ENCODE results near the gene GTPBP6.

GTPBP6 gene

DNA sequence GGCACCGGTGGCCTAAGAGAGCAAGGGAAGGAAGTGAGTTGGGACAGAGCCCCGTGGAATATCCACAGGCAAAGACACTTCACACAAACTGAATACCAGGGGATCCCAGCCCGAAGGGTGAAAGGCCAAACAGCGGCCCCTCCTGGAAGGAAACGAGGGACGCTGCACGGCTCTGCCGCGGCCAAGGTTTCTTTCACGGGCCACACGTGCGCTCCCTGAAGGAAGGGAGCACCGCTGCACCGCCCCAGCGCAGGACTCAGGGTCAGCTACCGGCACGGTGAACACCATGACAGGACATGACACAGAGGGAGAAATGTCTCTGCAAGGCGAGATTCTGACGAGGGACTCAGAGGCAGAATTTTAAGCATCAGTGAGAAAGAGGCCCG is 31.5 kb upstream of the GTPBP6 start:
- TF ChIP-seq, protein P1, sequence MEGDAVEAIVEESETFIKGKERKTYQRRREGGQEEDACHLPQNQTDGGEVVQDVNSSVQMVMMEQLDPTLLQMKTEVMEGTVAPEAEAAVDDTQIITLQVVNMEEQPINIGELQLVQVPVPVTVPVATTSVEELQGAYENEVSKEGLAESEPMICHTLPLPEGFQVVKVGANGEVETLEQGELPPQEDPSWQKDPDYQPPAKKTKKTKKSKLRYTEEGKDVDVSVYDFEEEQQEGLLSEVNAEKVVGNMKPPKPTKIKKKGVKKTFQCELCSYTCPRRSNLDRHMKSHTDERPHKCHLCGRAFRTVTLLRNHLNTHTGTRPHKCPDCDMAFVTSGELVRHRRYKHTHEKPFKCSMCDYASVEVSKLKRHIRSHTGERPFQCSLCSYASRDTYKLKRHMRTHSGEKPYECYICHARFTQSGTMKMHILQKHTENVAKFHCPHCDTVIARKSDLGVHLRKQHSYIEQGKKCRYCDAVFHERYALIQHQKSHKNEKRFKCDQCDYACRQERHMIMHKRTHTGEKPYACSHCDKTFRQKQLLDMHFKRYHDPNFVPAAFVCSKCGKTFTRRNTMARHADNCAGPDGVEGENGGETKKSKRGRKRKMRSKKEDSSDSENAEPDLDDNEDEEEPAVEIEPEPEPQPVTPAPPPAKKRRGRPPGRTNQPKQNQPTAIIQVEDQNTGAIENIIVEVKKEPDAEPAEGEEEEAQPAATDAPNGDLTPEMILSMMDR (IDR thresholded peaks at IDR 0.05; ENCODE audit: low read depth, low read length) = no peak
- H3K4me3 ChIP-seq (ENCODE audit: low read depth, low read length) = no peak overlapping the region

DNA sequence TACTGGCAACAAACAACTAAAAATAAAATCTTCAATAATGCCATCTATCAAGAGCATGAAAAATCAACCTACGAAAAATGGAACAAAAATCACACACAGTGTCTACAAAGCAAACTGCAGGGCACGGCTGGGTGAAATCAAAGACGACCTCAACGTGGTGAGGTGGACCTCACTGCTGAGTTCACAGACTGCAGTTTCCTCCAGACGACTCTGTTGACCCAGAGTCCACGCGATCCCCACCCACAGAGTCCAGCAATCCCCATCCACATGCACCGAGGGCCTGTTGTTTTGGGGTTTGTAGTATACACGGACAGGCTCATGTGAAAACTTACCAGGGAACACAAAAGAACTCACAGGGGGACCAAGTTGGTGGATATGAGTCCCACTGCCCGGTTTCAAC is 31.1 kb upstream of the GTPBP6 start:
- no peak overlapping the region for H3K4me3 ChIP-seq (ENCODE audit: low read depth, low read length)
- TF ChIP-seq, protein P1 (IDR thresholded peaks at IDR 0.05; ENCODE audit: low read depth, low read length) = no peak

DNA sequence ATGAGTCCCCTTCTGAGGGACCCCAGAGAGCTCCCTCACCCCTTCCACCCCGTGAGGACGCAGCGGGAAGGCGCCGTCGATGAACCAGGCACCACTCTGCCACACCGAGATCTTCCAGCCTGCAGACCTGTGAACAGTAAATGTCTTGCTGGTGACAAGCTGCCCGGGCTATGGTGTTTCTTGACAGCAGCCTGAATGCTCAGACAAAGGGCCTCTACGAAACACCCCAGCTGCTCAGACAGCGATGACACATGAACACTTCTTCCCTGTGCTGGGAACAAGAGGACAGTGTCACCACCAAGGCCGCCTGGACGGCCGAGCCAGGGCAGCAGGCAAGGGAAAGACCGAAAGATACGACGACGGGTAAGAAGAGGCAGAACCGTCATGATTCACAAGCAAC is 30.6 kb upstream of the GTPBP6 start:
- TF ChIP-seq, protein P1 (IDR thresholded peaks at IDR 0.05; ENCODE audit: low read depth, low read length) = no peak

DNA sequence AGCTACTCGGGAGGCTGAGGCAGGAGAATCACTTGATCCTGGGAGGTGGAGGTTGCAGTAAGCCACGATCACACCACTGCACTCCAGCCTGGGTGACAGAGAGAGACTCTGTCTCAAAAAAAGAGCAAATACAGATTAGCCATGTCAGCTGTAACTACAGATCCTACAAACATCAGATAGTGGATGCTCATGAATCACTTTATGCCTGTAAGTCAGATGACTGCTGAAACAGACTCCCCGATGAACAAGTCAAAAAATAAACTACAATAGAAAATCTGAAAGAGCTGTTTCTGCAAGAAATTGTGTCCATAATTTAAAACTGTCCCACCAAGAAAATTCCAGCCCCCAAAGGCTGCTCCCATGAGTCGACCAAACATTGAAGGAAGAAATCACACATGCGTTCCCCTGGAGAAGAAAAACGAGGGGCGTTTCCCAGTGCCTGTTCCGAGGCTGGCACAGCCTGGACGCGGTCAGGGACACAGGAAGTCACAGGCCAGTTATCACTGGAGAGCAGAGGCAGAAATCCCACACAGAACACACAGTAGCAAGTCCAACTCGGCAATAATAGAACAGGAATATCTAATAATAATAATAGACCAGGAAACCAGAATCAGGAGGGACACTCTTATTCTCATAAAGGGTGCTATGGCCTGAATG is 30.0 kb upstream of the GTPBP6 start:
- H3K4me3 ChIP-seq (ENCODE audit: low read depth, low read length) = no peak overlapping the region
- TF ChIP-seq, protein P1 (IDR thresholded peaks at IDR 0.05; ENCODE audit: low read depth, low read length) = no peak

More for the DNA sequence above, 30.6 kb upstream of the GTPBP6 start:
- H3K4me3 ChIP-seq (ENCODE audit: low read depth, low read length) = no peak overlapping the region

DNA sequence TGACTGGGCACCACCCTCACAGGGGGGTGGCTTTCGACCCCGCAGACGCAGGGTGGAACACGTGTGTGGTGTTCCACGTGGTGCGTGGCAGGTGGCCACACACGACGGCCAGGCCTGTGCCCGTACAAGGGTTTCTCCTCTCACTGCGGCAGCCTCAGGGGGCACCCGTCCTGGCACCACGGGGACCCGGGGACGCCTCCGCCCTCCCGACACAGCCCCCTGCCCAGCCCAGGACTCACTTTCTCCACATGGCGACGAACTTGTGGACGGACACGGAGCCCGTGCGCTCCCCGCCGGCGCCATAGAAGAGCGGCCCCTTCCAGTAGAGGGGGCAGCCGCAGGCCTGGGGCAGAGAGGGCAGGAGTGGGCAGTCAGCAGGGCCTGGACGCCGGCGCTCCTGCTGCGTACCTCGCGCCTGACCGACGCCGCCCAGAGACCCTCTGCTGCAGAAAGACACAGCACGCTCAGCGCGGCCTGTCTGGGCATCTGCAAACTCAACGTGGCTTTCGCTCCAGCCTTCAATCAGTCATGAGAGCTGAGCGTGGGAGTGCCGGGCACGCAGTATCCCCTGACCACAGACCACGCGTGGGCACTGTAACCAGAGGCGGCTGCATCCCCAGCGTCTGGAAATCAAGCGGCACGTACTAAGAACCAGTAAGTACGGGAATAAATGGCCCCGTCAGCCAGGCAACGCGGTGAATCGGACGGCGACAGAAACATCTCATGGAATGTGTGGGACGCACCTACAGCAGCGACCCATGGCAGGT is 28.9 kb upstream of the GTPBP6 start:
- no peak overlapping the region for H3K4me3 ChIP-seq (ENCODE audit: low read depth, low read length)
- TF ChIP-seq, protein P1 (IDR thresholded peaks at IDR 0.05; ENCODE audit: low read depth, low read length) = no peak

DNA sequence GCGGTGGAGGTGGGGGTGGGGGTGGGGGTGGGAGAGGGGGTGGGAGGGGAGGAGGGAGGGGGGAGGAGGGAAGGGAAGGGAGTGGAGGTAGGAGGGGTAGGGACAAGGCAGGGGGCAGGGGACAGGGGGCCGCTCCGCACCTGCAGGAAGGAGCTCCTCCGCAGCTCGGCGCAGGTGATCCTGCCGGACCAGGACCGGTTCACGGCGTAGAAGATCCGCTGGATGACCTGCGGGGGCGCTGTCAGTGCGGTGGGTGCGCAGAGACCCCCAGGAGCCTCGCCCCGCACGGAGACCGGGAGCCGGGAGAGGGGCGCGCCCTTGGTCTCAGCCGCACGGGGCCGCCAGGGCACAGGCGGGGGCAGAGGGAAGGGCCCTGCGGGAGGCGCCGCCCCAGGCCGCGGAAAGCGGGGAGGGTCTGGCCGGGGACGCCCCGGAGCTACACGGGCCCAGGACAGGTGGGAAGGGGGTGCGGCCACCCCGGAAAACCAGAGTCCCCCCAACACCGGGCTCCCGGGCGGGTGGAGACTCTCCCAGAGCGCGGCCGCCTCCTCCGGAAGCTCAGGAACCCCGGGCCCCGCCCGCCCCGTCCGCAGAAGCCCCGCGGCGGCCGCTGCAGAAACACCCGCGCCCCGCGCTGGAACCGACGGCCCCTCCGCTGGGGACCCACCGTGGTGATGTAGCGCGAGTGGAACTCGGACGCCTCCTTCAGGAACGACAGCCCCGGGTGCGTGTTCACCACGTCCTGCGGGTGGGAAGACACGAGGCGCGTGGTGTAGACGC is 27.6 kb upstream of the GTPBP6 start:
- TF ChIP-seq, protein P1 (IDR thresholded peaks at IDR 0.05; ENCODE audit: low read depth, low read length) = no peak
- no peak overlapping the region for H3K4me3 ChIP-seq (ENCODE audit: low read depth, low read length)

Measured in WI38 (cell line).